Naive thymus-derived CD8-positive, alpha-beta T cell (primary cell): Measurements from ENCODE around the gene HOXB2. TPM values are rescaled to one million over a fixed set of nuclear protein-coding genes. Genes with fewer than 3 reads are reported as not detected.

Experiments used
- ATAC-seq, 2 donors: fragments of 150-1000 bp; cut with Tn5 transposase in 1 of 2; sonication (Bioruptor Pico), chemical (Tn5 transposase) in 1 of 2; 1 replicate in 1 of 2; 2 replicates in 1 of 2; pipeline ENCODE4 v1.10.0; 2021; ENCODE audit warnings: mild to moderate bottlenecking in 2 of 2, moderate library complexity in 2 of 2
- POLR2A ChIA-PET: fragments of 350-600 bp; sonication (Branson Sonifier 250); formaldehyde crosslinking; loops from one replicate; lab custom pipeline; 2021; ENCODE audit warnings: antibody characterized with exemption; lab: Charles Lee
- DNase-seq, 10 donors: peaks; one replicate each; pipeline versions ENCODE4 v3.0.0 to v3.0.0-alpha.2; 2020 to 2022
- H3K27ac Mint-ChIP-seq, 10 donors: one replicate each; pipeline ENCODE4 v1.8.0; 2020 to 2022; ENCODE audit warnings: mild to moderate bottlenecking in 10 of 10, mixed read lengths in 10 of 10, moderate library complexity in 4 of 10, inconsistent platforms in 1 of 10
- H3K27me3 Mint-ChIP-seq, 5 donors: one replicate each; pipeline ENCODE4 v1.8.0; 2021 to 2022; ENCODE audit warnings: mixed read lengths in 5 of 5
- H3K36me3 Mint-ChIP-seq, 3 donors: one replicate each; pipeline ENCODE4 v1.8.0; 2020 to 2022; ENCODE audit warnings: mixed read lengths in 3 of 3, mild to moderate bottlenecking in 2 of 3, inconsistent platforms in 1 of 3
- H3K4me1 Mint-ChIP-seq, 4 donors: one replicate each; pipeline ENCODE4 v1.8.0; 2021 to 2022; ENCODE audit warnings: mixed read lengths in 4 of 4
- H3K4me3 Mint-ChIP-seq, 10 donors: one replicate each; pipeline ENCODE4 v1.8.0; 2020 to 2022; ENCODE audit warnings: mild to moderate bottlenecking in 10 of 10, mixed read lengths in 10 of 10, moderate library complexity in 6 of 10, inconsistent platforms in 1 of 10
- H3K9me3 Mint-ChIP-seq, 9 donors: one replicate each; pipeline ENCODE4 v1.8.0; 2020 to 2022; ENCODE audit warnings: mixed read lengths in 9 of 9, mild to moderate bottlenecking in 3 of 9, inconsistent platforms in 1 of 9, moderate library complexity in 1 of 9
- polyA plus RNA-seq, 3 donors: library from polyadenylated mRNA; unstranded; fragments of 300-500 nt; fragmentation: Illumina TruSeq; gene quantifications; one replicate each; pipeline ENCODE4 v1.2.3, GENCODE V29; 2021
- total RNA-seq, 8 experiments: library from RNA in 2 of 8; stranded (reverse) in 2 of 8; gene quantifications; one replicate each; pipeline ENCODE4 v1.2.3 and lab custom pipeline; 2021 to 2026

Gene HOXB2
- total and polyA plus RNA-seq, 5 experiments from 2014 or later = 7.6 to 32.4 (median 16.4) TPM

DNA sequence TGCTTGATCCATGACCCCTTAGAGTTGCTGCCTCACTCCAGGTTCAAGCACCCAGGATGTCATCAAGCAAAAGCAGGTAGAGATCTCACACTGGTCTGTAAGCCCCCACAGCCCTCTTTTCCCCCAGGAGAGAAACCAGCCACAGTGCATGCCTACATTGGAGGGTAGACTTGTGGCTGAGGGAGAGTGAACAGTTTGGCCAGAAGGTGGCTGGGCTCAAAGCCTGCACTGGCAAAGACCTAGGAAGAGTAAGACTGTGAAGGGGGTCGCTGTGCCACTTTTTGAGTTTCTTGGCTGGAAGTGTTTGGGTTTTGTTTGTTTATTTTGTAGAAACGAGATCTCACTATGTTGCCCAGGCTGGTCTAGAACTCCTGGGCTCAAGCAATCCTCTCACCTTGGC is 42.6 kb downstream of the HOXB2 start:
- Mint-ChIP-seq H3K27ac (no peak overlapping the region), H3K36me3 (no peaks in the 10 kb centered on the region)
- POLR2A ChIA-PET = interaction anchor here (1.4 kb wide), 1 partner anchor 39 kb away, joined by 8 read pairs; no protein-coding TSS in a partner anchor

DNA sequence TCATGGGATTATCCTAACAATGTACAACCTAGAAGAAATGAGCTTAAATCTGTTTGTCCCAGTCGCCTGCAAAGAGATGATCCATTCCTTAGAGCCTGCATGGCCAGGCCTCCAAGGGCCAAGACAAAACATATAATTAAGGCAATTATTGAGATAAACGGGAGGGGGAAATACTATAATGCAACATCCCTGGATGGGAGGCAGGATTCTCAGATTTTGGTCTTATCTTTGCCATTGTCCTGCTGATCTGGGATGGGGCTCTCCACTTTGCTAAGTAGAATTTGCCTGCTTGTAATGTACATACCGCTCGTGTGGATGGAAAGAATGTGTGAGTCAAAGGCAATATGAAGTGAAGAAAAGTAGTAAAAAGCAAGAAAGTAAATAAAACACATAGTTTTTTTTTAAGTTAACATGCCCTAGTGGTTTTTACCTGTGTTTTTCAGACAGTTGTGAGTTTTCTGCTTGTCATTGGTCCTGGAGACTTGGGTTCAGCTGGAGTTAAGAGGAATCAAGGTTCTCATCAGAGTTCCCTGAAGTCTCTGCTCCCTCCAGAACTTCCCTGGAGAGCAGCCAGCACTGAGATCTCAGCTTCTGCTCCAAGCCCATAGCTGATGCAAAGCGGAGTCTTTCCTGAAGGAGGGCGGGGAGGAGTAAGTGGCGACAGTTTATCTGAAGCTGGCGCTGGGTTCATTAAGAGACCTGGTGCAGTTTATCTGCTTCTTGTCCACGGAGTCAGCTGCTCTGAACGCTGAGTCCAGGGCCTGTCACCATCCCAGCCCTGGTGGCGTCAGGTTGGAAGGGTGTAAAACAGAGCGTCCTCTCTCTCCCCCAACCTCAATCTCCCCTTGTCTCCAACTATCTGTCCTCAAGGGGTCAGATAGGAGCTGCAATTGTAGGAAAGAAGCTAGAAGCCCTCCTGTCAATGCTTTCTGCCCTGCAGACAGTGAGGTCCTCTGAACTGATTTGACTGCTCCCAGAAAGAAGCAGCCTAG is 44.2 kb downstream of the HOXB2 start:
- no peak overlapping the region for H3K4me3 Mint-ChIP-seq
- no peaks in the 10 kb centered on the region for H3K9me3 Mint-ChIP-seq
- no peaks in the 10 kb centered on the region for H3K36me3 Mint-ChIP-seq
- POLR2A ChIA-PET = interaction anchor here (0.5 to 1.4 kb wide), 3 partner anchors 36 to 88 kb away, joined by 3 to 8 read pairs (median 4); no protein-coding TSS in a partner anchor
- H3K27me3 Mint-ChIP-seq = peaks cover 11 to 38% (median 14%) of the 10 kb centered on the region in 5 donors
- DNase-seq = peak in 1 of 10 donors; percentile 15
- peak; percentile 36 to 61 for ATAC-seq
- H3K4me1 Mint-ChIP-seq = peaks cover 0 to 6% (median 0%) of the 10 kb centered on the region in 4 donors
- H3K27ac Mint-ChIP-seq = no peak overlapping the region

More for the DNA sequence above, 42.6 kb downstream of the HOXB2 start:
- DNase-seq (no peak), ATAC-seq (no peak)
- H3K27me3 Mint-ChIP-seq = peaks cover 8 to 38% (median 14%) of the 10 kb centered on the region in 5 donors
- no peak overlapping the region for H3K4me3 Mint-ChIP-seq
- no peaks in the 10 kb centered on the region for H3K9me3 Mint-ChIP-seq
- H3K4me1 Mint-ChIP-seq = peaks cover 0 to 13% (median 0%) of the 10 kb centered on the region in 4 donors

DNA sequence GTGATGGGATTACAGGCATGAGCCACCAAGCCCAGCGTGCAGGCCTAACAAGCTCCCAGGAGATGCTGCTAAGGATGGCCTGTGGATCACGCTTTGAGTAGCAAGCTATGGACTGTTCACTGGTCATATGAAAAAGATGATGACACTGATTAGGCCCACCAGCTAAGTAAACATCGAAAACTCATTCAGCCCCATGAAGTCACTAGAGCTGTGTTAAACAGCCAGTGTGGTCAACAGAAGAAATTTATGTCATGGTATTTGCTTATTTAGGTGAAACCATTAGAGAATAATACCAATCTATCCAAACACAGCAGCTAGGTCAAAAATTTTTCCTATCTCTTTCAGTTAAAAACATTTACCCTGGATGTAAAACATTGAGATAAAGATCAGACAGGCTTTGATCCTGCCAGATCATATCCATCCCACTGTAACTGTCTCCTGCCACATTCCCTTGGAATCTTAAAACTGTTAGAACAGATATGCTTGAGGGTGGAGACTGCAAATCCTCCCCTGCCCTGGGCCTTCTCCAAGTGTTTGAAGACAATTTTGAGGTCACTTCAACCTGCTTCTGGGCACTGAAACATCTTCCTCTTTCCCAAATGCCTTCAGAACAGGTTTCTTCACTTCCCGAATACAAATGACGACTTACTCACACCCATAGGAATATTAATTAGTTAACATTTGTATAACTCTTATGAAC is 45.0 kb downstream of the HOXB2 start:
- Mint-ChIP-seq H3K9me3 (no peaks in the 10 kb centered on the region), H3K27me3 (peaks cover 11 to 40% (median 14%) of the 10 kb centered on the region in 5 donors), H3K4me1 (no peaks in the 10 kb centered on the region), H3K27ac (no peak overlapping the region), H3K36me3 (no peaks in the 10 kb centered on the region), H3K4me3 (no peak overlapping the region)
- no peak for ATAC-seq
- POLR2A ChIA-PET = interaction anchor here (0.6 kb wide), 1 partner anchor 14 kb away, joined by 3 read pairs; no protein-coding TSS in a partner anchor
- DNase-seq = no peak

DNA sequence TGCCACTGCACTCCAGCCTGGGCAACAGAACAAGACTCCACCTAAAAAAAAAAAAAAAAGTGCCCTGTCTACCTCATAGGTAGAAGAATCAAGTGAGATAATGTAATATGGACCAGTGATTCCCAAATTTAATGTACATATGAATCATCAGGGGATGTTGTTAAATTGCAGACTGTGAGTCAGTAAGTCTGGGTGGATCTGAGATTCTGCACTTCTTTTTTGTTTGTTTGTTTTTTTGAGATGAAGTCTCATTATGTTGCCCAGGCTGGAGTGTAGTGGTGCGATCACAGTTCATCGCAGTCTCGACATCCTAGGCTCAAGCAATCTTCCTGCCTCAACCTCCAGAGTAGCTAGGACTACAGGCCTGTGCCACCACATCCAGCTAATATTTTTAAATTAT is 45.7 kb downstream of the HOXB2 start:
- Mint-ChIP-seq H3K9me3 (no peaks in the 10 kb centered on the region), H3K4me3 (no peak overlapping the region), H3K4me1 (no peaks in the 10 kb centered on the region), H3K27me3 (peaks cover 14 to 46% (median 19%) of the 10 kb centered on the region in 5 donors), H3K36me3 (no peaks in the 10 kb centered on the region), H3K27ac (no peak overlapping the region)
- ATAC-seq (no peak), DNase-seq (no peak)
- POLR2A ChIA-PET = interaction anchor here (0.6 to 0.7 kb wide), 2 partner anchors 15 to 29 kb away, joined by 3 read pairs; no protein-coding TSS in a partner anchor

DNA sequence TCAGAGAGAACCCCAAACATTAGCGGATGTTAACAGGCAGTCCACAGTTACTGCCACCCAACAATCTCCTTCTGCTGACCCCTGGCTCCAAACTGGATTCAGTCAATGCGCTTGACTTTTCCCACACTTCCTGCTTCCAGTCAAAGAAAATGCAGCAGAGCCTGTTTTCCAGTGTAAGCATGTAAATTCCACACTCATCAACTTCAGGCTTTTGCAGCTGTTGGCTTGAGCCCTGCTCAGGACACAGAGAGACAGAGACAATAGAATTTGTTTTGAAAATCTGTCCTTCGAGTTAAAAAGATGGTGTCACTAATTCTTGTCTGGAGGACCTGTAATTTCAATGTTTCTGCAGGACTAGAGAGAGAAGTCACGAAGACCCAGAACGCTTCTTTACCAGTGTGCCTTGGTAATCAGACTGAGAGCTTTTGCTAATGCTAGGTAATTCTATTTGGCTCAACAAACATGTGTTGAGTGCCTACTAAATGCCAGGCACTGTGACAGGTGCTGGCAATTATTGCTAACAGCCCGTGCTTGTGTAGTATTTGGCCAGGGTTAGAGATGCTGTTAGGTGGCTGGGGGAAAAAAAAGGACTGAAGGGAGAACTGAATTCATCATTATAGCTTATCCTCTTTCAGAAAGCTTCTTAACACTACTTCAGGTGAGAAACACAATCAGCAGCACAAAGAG is 46.6 kb downstream of the HOXB2 start:
- ATAC-seq = no peak
- no peak overlapping the region for H3K4me3 Mint-ChIP-seq
- peaks cover 14 to 43% (median 22%) of the 10 kb centered on the region in 5 donors for H3K27me3 Mint-ChIP-seq
- POLR2A ChIA-PET = interaction anchor here (0.7 to 0.9 kb wide), 2 partner anchors 14 to 30 kb away, joined by 3 read pairs; no protein-coding TSS in a partner anchor
- H3K36me3 Mint-ChIP-seq = no peaks in the 10 kb centered on the region
- DNase-seq = no peak
- no peak overlapping the region for H3K27ac Mint-ChIP-seq
- no peaks in the 10 kb centered on the region for H3K9me3 Mint-ChIP-seq
- no peaks in the 10 kb centered on the region for H3K4me1 Mint-ChIP-seq

DNA sequence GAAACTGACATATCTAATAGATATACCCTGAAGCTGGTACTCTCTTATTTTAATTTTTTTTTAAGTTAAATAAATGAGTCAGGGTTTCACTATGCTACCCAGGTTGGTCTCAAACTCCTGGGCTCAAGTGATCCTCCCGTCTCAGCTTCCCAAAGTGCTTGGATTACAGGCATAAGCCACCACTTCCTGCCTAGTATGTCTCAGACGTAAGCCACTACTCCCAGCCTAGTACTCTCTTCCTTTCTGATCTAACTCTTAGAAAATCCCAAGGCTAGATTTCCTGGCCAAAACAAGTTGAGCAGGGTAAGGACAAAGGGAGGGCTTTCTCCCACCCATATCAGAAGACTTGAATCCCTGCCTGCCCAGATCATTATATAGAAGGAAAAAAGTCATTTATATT is 47.8 kb downstream of the HOXB2 start:
- Mint-ChIP-seq H3K36me3 (no peaks in the 10 kb centered on the region), H3K27me3 (peaks cover 7 to 31% (median 22%) of the 10 kb centered on the region in 5 donors), H3K27ac (no peak overlapping the region), H3K4me3 (no peak overlapping the region), H3K9me3 (no peaks in the 10 kb centered on the region), H3K4me1 (peaks cover 0 to 5% (median 1%) of the 10 kb centered on the region in 4 donors)
- no peak for DNase-seq
- no peak for ATAC-seq
- POLR2A ChIA-PET = no interaction called here

DNA sequence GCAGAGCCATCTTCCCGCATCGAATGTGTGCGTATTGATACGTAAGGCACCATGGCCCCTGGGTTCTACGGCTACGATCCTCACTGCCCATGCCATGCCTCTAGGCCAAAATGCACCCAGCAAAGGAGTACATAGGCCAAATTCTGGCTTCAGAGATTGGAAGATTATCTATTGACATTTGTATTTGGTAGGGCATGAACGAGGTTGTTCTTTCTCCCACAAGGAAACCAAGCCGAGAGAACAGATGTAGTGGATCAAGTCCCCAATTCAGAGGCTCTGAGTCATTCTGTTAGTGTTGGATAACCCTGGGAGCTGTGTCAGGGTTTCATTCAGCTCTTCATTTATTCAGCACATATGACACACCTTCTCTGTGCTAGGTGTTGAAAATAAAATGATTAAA is 50.6 kb downstream of the HOXB2 start:
- POLR2A ChIA-PET = no interaction called here
- Mint-ChIP-seq H3K4me3 (peak overlapping the region in 1 of 10 donors; percentile 16), H3K36me3 (no peaks in the 10 kb centered on the region), H3K27me3 (peaks cover 6 to 33% (median 17%) of the 10 kb centered on the region in 5 donors), H3K4me1 (peaks cover 0 to 11% (median 3%) of the 10 kb centered on the region in 4 donors), H3K9me3 (no peaks in the 10 kb centered on the region), H3K27ac (peak overlapping the region in 1 of 10 donors; percentile 66)
- no peak for ATAC-seq
- DNase-seq = no peak

Other genes starting within 250 kb of the HOXB2 start
- gene SKAP1, start 114.9 kb downstream of the HOXB2 start, total RNA-seq = 10 to 100 TPM; 73.0 to 74.6 TPM
- gene SKAP1, start 114.9 kb downstream of the HOXB2 start, polyA plus RNA-seq = 100 to 1,000 TPM; 223 to 237 (median 230) TPM
- gene HOXB1, start 14.1 kb downstream of the HOXB2 start, total RNA-seq = not detected
- not detected for gene HOXB1, start 14.1 kb downstream of the HOXB2 start, polyA plus RNA-seq
- 1 to 10 TPM; 1.8 to 2.3 TPM for gene HOXB4, start 33.2 kb upstream of the HOXB2 start, total RNA-seq
- gene HOXB4, start 33.2 kb upstream of the HOXB2 start, polyA plus RNA-seq = under 1 TPM in 2 of 3 donors, not detected in 1; 0.06 TPM
- gene HOXB3, start 45.1 kb upstream of the HOXB2 start, total RNA-seq = 1 to 10 TPM; 7.2 to 8.1 TPM
- under 1 TPM in 1 of 3 donors, not detected in 2; 0.19 TPM for gene HOXB3, start 45.1 kb upstream of the HOXB2 start, polyA plus RNA-seq
- not detected for gene HOXB5, start 48.7 kb upstream of the HOXB2 start, total RNA-seq
- gene HOXB5, start 48.7 kb upstream of the HOXB2 start, polyA plus RNA-seq = not detected
- gene HOXB6, start 59.9 kb upstream of the HOXB2 start, total RNA-seq = not detected
- gene HOXB6, start 59.9 kb upstream of the HOXB2 start, polyA plus RNA-seq = not detected
- gene HOXB7, start 65.9 kb upstream of the HOXB2 start, total RNA-seq = not detected
- under 1 TPM in 2 of 3 donors, not detected in 1; 0.22 to 0.40 TPM for gene HOXB7, start 65.9 kb upstream of the HOXB2 start, polyA plus RNA-seq
- gene HOXB8, start 70.2 kb upstream of the HOXB2 start, total RNA-seq = not detected
- gene HOXB8, start 70.2 kb upstream of the HOXB2 start, polyA plus RNA-seq = not detected
- not detected for gene HOXB9, start 81.2 kb upstream of the HOXB2 start, total RNA-seq
- under 1 TPM in 1 of 3 donors, not detected in 2; 0.13 TPM for gene HOXB9, start 81.2 kb upstream of the HOXB2 start, polyA plus RNA-seq
- not detected for gene PRAC1, start 177.4 kb upstream of the HOXB2 start, total RNA-seq
- not detected for gene PRAC1, start 177.4 kb upstream of the HOXB2 start, polyA plus RNA-seq
- not detected for gene PRAC2, start 178.1 kb upstream of the HOXB2 start, total RNA-seq
- not detected for gene PRAC2, start 178.1 kb upstream of the HOXB2 start, polyA plus RNA-seq
- not detected for gene HOXB13, start 183.6 kb upstream of the HOXB2 start, total RNA-seq
- not detected for gene HOXB13, start 183.6 kb upstream of the HOXB2 start, polyA plus RNA-seq